Measurements from ENCODE around the gene EGFR.

EGFR gene

GRCh38 chr7:55198634-55199392 lies 180.0 kb downstream of the EGFR start:
- DNase-seq = no peak

GRCh38 chr7:55199418-55199817 lies 180.6 kb downstream of the EGFR start:
- no peak for DNase-seq

- DNase-seq = no peak
These were observed 181.6 kb downstream of the EGFR start for GRCh38 chr7:55200441-55200840.

GRCh38 chr7:55202150-55202913 lies 183.5 kb downstream of the EGFR start:
- DNase-seq = no peak

GRCh38 chr7:55203300-55203699 lies 184.5 kb downstream of the EGFR start:
- DNase-seq = no peak

GRCh38 chr7:55205124-55205955 lies 186.5 kb downstream of the EGFR start:
- DNase-seq = no peak

- no peak for DNase-seq
These were observed 187.6 kb downstream of the EGFR start for GRCh38 chr7:55206235-55207029.

GRCh38 chr7:55207436-55208125 lies 188.8 kb downstream of the EGFR start:
- DNase-seq = no peak

- no peak for DNase-seq
These were observed 190.5 kb downstream of the EGFR start for GRCh38 chr7:55209366-55209765.

- no peak for DNase-seq
These were observed 191.4 kb downstream of the EGFR start for GRCh38 chr7:55210176-55210575.

- no peak for DNase-seq
These were observed 191.9 kb downstream of the EGFR start for GRCh38 chr7:55210716-55211115.

GRCh38 chr7:55211726-55212125 lies 192.9 kb downstream of the EGFR start:
- no peak for DNase-seq

GRCh38 chr7:55212176-55212575 lies 193.4 kb downstream of the EGFR start:
- DNase-seq = no peak

GRCh38 chr7:55212838-55213237 lies 194.0 kb downstream of the EGFR start:
- no peak for DNase-seq

GRCh38 chr7:55214707-55215106 lies 195.9 kb downstream of the EGFR start:
- no peak for DNase-seq

- DNase-seq = no peak
These were observed 204.2 kb downstream of the EGFR start for GRCh38 chr7:55223023-55223422.

- no peak for DNase-seq
These were observed 205.3 kb downstream of the EGFR start for GRCh38 chr7:55224111-55224510.

GRCh38 chr7:55224810-55225209 lies 206.0 kb downstream of the EGFR start:
- no peak for DNase-seq

GRCh38 chr7:55230014-55230413 lies 211.2 kb downstream of the EGFR start:
- DNase-seq = no peak

- DNase-seq = no peak
These were observed 213.0 kb downstream of the EGFR start for GRCh38 chr7:55231736-55232280.

- DNase-seq = no peak
These were observed 214.2 kb downstream of the EGFR start for GRCh38 chr7:55233001-55233400.

- no peak for DNase-seq
These were observed 215.6 kb downstream of the EGFR start for GRCh38 chr7:55234408-55234807.

All from stimulated activated CD4-positive, alpha-beta T cell treated with anti-CD3 and anti-CD28 coated beads, Interleukin-15, amount 100 ng/mL, for 24 hours (primary cell).